GM18517 (cell line): ENCODE measurements around the gene MRPS5.
A peak's percentile ranks its signal among the peaks of the same experiment; 100 is the strongest.

Experiments
- ATAC-seq: cut with Tn5 transposase; IDR thresholded peaks from one replicate; pipeline ENCODE4 v1.9.1; 2021; ENCODE audit warnings: mild to moderate bottlenecking, moderate library complexity; ENCODE audit not compliant: unreplicated experiment

MRPS5 gene

GRCh38 chr2:95091885-95092555 lies 29.6 kb downstream of the MRPS5 start:
- no peak for ATAC-seq

GRCh38 chr2:95087379-95087778 lies 34.2 kb downstream of the MRPS5 start:
- no peak for ATAC-seq

GRCh38 chr2:95086017-95086416 lies 35.6 kb downstream of the MRPS5 start:
- ATAC-seq, result no peak

GRCh38 chr2:95082477-95082876 lies 39.1 kb downstream of the MRPS5 start:
- ATAC-seq, result no peak

DNA sequence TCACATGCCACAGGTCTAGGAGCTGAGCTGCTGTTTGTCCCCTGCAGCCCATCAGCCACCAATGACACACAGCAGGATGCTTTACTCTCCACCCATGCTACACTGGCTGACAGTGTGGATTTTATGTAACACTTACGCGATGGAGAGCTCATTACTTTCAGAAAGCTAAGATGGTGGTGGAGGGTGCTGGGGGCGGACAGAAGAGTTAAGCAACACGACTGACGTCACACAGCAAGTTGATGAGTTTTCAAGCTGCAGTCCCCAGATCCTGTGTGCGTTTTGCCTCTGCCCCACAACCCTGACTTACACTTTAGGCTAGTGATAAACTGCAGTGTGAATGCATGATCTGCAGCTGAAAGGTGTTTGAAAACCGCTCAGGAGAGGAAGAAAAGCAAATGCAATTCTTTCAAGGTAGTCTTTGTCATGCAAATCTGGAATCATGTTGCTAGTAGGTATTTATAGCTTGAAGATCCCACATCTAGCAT lies 42.4 kb downstream of the MRPS5 start:
- no peak for ATAC-seq

GRCh38 chr2:95077861-95078603 lies 43.6 kb downstream of the MRPS5 start:
- no peak for ATAC-seq

- ATAC-seq, result no peak
These were observed 44.1 kb downstream of the MRPS5 start for GRCh38 chr2:95077530-95077825.

- peak; percentile 80 for ATAC-seq
These were observed 44.7 kb downstream of the MRPS5 start for GRCh38 chr2:95076705-95077529.

DNA sequence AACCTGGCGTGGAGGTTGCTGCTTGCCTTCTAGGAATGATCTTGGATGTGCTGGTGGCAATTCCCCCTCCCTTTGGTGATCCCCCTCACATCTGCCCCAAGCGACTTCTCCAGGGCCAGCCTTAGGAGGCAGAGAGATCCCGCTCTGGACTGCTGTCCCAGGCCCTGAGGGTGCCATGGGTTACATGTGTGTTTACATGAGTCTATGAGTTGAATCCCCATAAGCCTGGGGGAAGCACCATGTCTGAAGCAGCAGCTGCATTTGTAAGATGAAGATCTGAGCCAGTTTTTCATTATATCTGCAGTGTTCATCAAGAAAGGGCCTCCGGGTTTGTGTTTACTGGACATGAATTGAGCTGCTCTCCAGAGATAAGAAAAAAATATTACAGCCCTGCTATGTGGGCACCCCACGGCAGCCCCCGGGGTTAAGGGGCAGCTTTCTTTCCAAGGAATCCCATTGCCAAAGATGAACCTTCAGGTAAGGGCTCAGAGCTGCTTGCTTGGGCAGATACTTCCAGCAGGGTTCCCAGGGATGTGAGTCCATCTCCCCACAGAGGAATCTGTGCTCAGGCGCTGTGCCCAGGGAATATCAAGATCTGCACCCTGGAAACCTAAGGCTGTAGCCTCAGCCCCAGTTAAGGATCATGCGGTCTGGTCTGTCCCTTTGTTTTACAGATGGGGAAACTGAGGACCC lies 46.0 kb downstream of the MRPS5 start:
- no peak for ATAC-seq

DNA sequence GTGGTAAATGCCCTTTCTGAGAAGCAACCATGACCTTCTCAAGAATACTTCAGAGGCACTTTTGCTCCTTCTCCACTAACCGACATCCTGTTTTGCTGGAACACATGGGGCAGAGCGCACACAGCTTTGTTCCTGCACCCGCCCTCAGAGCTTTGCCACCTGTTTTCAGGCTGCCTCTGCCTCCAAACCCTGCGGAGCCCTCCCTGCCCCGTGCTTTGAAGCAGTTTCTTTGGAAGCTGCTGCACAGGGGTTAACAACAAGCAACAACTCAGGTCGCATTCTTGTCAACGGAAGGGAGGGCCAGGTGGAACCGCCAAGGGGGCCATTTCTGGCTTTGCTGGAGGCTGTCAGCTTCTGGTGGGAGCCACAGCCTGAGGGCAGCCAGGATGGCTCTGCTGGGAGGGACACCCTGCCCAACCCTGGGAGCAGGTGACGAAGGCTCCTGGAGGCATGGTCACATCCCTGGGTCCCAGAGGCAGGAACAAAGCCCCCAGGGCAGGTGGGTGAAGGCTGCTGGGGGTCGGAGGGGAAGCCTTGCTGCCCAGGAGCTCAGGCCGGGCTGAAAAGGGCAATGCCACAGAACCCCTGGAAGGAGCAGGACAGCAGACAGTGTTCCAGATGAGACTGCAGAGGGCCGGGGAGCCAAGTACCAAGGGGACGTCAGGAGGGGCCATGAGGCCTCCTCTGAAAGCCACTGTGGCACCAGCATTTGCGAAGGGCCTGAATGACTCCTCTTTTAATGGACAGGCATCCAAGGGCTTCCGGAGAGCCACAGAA lies 46.8 kb downstream of the MRPS5 start:
- ATAC-seq, result no peak

DNA sequence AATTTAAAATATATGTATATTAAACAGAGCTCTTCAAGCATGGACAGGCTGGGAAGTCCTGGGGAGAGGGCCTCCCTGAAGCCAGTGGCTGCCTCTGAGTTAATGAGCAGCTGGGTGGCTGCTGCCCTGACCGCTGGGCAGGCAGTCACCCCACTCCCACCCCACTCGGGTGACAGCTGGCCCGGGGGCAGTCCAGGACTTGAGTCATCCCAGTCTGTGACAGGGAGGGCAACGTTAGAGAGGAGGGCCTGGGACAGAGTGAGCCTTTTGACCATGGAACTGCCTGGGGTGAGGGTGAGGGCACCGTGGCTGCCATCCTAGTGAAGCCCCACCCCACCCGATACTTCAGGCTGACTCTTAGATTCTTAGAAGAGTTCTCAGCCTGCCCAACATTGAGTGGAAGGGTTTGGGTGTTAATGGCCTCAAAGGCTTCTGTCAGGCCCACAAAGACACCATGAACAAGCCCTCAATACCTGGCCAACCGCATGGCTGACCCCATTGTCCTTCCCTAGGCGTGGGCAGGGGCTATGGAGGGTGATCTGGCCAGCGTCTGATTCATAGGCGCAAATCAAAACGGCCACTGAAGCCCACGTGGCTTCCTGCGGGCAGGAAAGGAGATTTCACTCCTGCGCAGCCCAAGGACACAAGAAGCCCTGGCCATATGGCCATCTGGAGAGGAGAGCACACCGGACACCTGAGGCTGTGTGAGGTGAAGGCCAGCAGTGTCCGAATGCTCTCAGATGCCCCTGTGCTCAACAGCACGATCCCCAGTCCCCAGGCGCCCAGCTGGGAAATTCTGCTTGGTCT lies 47.5 kb downstream of the MRPS5 start:
- no peak for ATAC-seq

DNA sequence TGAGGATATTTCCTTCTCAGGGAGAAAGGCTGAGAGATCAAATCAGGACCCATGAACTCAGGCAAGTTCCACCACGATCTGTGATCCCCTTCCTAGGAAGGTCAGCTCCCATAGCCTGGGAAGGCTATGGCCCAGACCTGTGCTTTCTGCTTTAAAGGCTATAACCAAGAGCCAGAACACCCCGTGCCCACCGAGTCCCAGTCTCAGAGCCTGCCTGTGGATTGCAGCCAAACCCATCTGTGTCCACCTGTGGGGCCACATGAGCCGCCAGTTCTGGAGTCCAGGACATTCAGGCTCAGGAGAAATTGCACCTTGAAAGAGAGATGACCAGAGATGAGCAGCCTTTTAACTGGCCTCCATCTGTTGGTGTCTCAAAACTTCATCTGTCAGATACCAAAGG lies 49.2 kb downstream of the MRPS5 start:
- ATAC-seq, result no peak

DNA sequence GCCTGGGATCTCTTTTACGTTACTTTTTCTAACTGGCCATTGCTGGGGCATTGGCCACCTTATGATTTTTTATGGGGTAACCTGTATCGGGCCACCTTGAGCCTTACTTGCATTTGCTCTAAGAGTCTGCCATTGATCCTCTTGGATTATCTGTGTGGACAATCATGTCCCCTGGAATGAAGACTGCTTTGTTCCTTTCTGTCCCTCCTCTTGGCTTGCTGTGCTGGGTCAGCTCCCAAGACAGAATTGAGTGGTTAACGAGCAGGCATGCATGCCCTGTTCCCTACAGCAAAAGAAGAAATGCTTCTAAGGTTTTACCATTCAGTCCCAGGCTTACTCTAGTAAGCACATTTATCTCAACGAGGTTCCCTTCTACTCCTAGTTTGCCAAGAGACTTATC lies 49.8 kb downstream of the MRPS5 start:
- ATAC-seq, result no peak

- ATAC-seq, result no peak
These were observed 52.1 kb downstream of the MRPS5 start for GRCh38 chr2:95069465-95069864.

DNA sequence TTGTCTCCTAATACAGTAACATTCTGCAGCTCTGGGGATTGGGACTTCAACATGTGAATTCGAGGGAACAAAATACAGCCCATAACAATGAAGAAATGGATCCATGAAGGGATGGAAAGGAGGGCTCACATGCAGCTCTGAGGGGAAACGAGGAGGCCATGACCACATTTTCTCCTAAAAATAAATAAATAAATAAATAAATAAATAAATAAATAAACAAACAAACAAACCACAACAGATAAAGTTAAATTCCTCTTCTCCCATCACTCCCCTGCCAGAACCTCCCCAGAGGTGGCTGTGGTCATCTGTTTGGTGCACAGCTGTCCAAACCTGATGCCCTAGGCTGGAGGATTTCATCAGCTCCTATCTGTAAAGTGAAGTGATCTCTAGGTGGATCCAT lies 53.4 kb downstream of the MRPS5 start:
- no peak for ATAC-seq

GRCh38 chr2:95063086-95063958 lies 58.3 kb downstream of the MRPS5 start:
- ATAC-seq, result peak; percentile 74

GRCh38 chr2:95062242-95063085 lies 59.1 kb downstream of the MRPS5 start:
- peak; percentile 25 for ATAC-seq
